Prostate gland (tissue), 2 donors: Measurements from ENCODE around the gene NEK6.

ENCODE experiments used
- CTCF ChIP-seq, 4 experiments: fragments of 200-600 bp in 2 of 4; fragments of 450-650 bp in 2 of 4; sonication (generic) in 2 of 4; IDR thresholded peaks; 1 replicate in 3 of 4; 2 replicates in 1 of 4; pipeline ENCODE4 v1.5.1; 2016 to 2019; ENCODE audit warnings: antibody characterized with exemption in 4 of 4, mild to moderate bottlenecking in 2 of 4, moderate library complexity in 2 of 4
- POLR2A ChIP-seq: fragments of 450-650 bp; IDR thresholded peaks from one replicate; pipeline ENCODE4 v1.6.1; 2016; ENCODE audit warnings: antibody characterized with exemption, mild to moderate bottlenecking

- no peak for TF ChIP-seq CTCF (IDR thresholded peaks at IDR 0.05)
- TF ChIP-seq POLR2A: no peak
Observed at GRCh38 chr9:124357721-124358361, 100.1 kb downstream of the NEK6 start.
